GM23338 (cell line): ENCODE data around the gene HPCA. TPM values are rescaled to one million over a fixed set of nuclear protein-coding genes. Genes with fewer than 3 reads are reported as not detected.

Experiments
- ATAC-seq: fragments of 200-7000 bp; cut with Tn5 transposase; 3 replicates; pipeline ENCODE4 v1.9.1; 2020
- DNase-seq: peaks from one replicate; pipeline ENCODE4 v3.0.0-alpha.2; 2015; ENCODE audit warnings: low spot score
- H2AFZ ChIP-seq: fragments of 200-600 bp; sonication (generic); 2 replicates; pipeline ENCODE4 v1.8.0; 2016; ENCODE audit warnings: antibody characterized with exemption, mild to moderate bottlenecking, moderate library complexity
- H3F3A ChIP-seq: fragments of 200-600 bp; sonication (generic); replicated peaks from 2 replicates; pipeline ENCODE4 v1.8.0; 2017; ENCODE audit warnings: antibody characterized with exemption, mixed run types, low read depth
- H3K27ac ChIP-seq: fragments of 200-600 bp; sonication (generic); 2 replicates; pipeline ENCODE4 v1.6.1; 2016; ENCODE audit warnings: low read depth
- H3K27me3 ChIP-seq: fragments of 200-600 bp; sonication (generic); 2 replicates; pipeline ENCODE4 v1.8.0; 2016; ENCODE audit warnings: mild to moderate bottlenecking, mixed run types, moderate library complexity; ENCODE audit not compliant: insufficient read depth
- H3K36me3 ChIP-seq: fragments of 200-600 bp; sonication (generic); 2 replicates; pipeline ENCODE4 v1.8.0; 2016; ENCODE audit warnings: mild to moderate bottlenecking; ENCODE audit not compliant: insufficient read depth
- H3K4me1 ChIP-seq: fragments of 200-600 bp; sonication (generic); 2 replicates; pipeline ENCODE4 v1.8.0; 2016; ENCODE audit warnings: mild to moderate bottlenecking, moderate library complexity; ENCODE audit not compliant: insufficient read depth
- H3K4me2 ChIP-seq: fragments of 200-600 bp; sonication (generic); 2 replicates; pipeline ENCODE4 v1.7.1; 2017; ENCODE audit warnings: mixed run types
- H3K4me3 ChIP-seq: fragments of 200-600 bp; sonication (generic); 2 replicates; pipeline ENCODE4 v1.6.1; 2016; ENCODE audit warnings: mixed run types
- H3K79me2 ChIP-seq: fragments of 200-600 bp; sonication (generic); replicated peaks from 2 replicates; pipeline ENCODE4 v1.8.0; 2017; ENCODE audit warnings: mild to moderate bottlenecking; ENCODE audit not compliant: insufficient read depth
- H3K9me2 ChIP-seq: fragments of 200-600 bp; sonication (generic); 2 replicates; pipeline ENCODE4 v1.8.0; 2017; ENCODE audit not compliant: insufficient read depth
- H4K20me1 ChIP-seq: fragments of 200-600 bp; sonication (generic); replicated peaks from 2 replicates; pipeline ENCODE4 v1.8.0; 2017; ENCODE audit warnings: mild to moderate bottlenecking; ENCODE audit not compliant: insufficient read depth
- H3K27ac Mint-ChIP-seq: 2 replicates; pipeline ENCODE4 v1.8.0; 2020; ENCODE audit warnings: inconsistent platforms, mild to moderate bottlenecking, moderate library complexity, mixed read lengths
- H3K27me3 Mint-ChIP-seq: 3 replicates; pipeline ENCODE4 v1.8.0; 2022; ENCODE audit warnings: low read depth, mild to moderate bottlenecking, moderate library complexity, mixed read lengths, inconsistent platforms; ENCODE audit not compliant: insufficient read depth, poor library complexity
- H3K36me3 Mint-ChIP-seq: 3 replicates; pipeline ENCODE4 v1.8.0; 2021; ENCODE audit warnings: low read depth, mild to moderate bottlenecking, inconsistent platforms, moderate library complexity, mixed read lengths
- H3K4me1 Mint-ChIP-seq: 3 replicates; pipeline ENCODE4 v1.8.0; 2020; ENCODE audit warnings: mild to moderate bottlenecking, inconsistent platforms, mixed read lengths
- H3K4me3 Mint-ChIP-seq: 3 replicates; pipeline ENCODE4 v1.8.0; 2021; ENCODE audit warnings: moderate library complexity, mild to moderate bottlenecking, inconsistent platforms, mixed read lengths
- H3K9me3 Mint-ChIP-seq: 3 replicates; pipeline ENCODE4 v1.8.0; 2020; ENCODE audit warnings: moderate library complexity, mild to moderate bottlenecking, inconsistent platforms, mixed read lengths
- CREB1 ChIP-seq: fragments of 250-450 bp; sonication (Bioruptor Pico); IDR thresholded peaks from 2 replicates; pipeline ENCODE4 v1.5.0; 2020; ENCODE audit warnings: low read depth, mild to moderate bottlenecking, moderate library complexity
- EZH2 ChIP-seq: fragments of 200-600 bp; sonication (generic); IDR thresholded peaks from one replicate; pipeline ENCODE4 v1.8.0; 2017; ENCODE audit warnings: antibody characterized with exemption, mild to moderate bottlenecking, low read depth; ENCODE audit not compliant: unreplicated experiment
- EZH2phosphoT487 ChIP-seq: fragments of 200-600 bp; sonication (generic); IDR thresholded peaks from one replicate; pipeline ENCODE4 v1.8.1; 2018; ENCODE audit warnings: antibody characterized with exemption; ENCODE audit not compliant: unreplicated experiment
- JUNB ChIP-seq: IDR thresholded peaks from one replicate; pipeline ENCODE4 v1.6.1; 2016; ENCODE audit warnings: antibody characterized with exemption; ENCODE audit not compliant: unreplicated experiment
- NANOG ChIP-seq: IDR thresholded peaks from 2 replicates; pipeline ENCODE4 v1.6.1; 2016; ENCODE audit warnings: antibody characterized with exemption, borderline replicate concordance
- POLR2AphosphoS5 ChIP-seq: IDR thresholded peaks from 2 replicates; pipeline ENCODE4 v1.6.1; 2016; ENCODE audit warnings: antibody characterized with exemption, low read depth
- STAT1 ChIP-seq: IDR thresholded peaks from one replicate; pipeline ENCODE4 v1.6.1; 2016; ENCODE audit warnings: antibody characterized with exemption; ENCODE audit not compliant: unreplicated experiment
- ZNF114 ChIP-seq: fragments of 250-450 bp; sonication (Bioruptor Pico); IDR thresholded peaks from 2 replicates; pipeline ENCODE4 v1.5.0; 2020; ENCODE audit warnings: mild to moderate bottlenecking, moderate library complexity
- ZNF331 ChIP-seq: fragments of 250-450 bp; sonication (Bioruptor Pico); IDR thresholded peaks from 2 replicates; pipeline ENCODE4 v1.5.0; 2020; ENCODE audit warnings: low read depth, mild to moderate bottlenecking, moderate library complexity
- polyA plus RNA-seq: library from polyadenylated mRNA; unstranded; fragments of >200 nt; fragmentation: Nextera tagmentation; extraction: Ambion mirVana; gene quantifications from 2 replicates; pipeline ENCODE4 v1.2.1, GENCODE V29; 2016
- total RNA-seq: library from RNA; depleted of rRNA; stranded (reverse); fragments of >200 nt; shearing (Covaris generic); gene quantifications from 2 replicates; pipeline ENCODE4 v1.2.3, GENCODE V29; 2014
- TF ChIP-seq, protein P1 (sequence below): IDR thresholded peaks from one replicate; pipeline ENCODE4 v1.6.1; 2018; ENCODE audit warnings: antibody characterized with exemption; ENCODE audit not compliant: unreplicated experiment
- TF ChIP-seq, protein P2 (sequence below): fragments of 250-450 bp; sonication (Bioruptor Pico); IDR thresholded peaks from 2 replicates; pipeline ENCODE4 v1.5.0; 2020; ENCODE audit warnings: mild to moderate bottlenecking, moderate library complexity
- TF ChIP-seq, protein P3 (sequence below), 2 experiments: fragments of 200-600 bp in 1 of 2; sonication (generic) in 1 of 2; conservative IDR thresholded peaks; 2 replicates each; pipeline versions ENCODE4 v1.5.1 to v1.6.1; 2016 to 2017; ENCODE audit warnings: antibody characterized with exemption in 2 of 2, low read depth in 2 of 2, mild to moderate bottlenecking in 2 of 2, moderate library complexity in 1 of 2
- TF ChIP-seq, protein P4 (sequence below): IDR thresholded peaks from 2 replicates; pipeline ENCODE4 v1.6.1; 2016; ENCODE audit warnings: antibody characterized with exemption

The HPCA gene
- total and polyA plus RNA-seq, 2 experiments from 2014 or later, result 0.35 to 0.82 TPM

DNA sequence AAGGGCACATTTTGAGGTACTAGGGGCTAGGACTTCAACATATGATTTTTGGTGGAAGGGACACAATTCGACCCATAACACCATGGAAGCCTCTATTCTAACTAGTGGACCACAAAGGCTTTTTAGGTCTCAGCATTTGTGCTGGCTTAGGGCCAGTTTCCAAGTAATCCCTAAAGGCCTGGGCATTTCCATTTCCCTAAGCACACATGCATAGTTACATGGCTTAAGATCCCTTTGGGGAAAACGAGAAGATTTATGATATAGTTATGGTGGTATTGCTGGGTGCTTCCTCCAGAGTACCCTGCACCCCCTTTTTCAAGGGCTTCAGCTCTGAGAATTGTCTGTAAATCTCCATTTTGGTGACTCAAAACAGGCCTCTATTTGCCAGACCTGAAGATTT lies 43.1 kb downstream of the HPCA start:
- H3K27me3 Mint-ChIP-seq, result peaks cover 30% of the 10 kb centered on the region
- H2AFZ ChIP-seq, result no peak overlapping the region
- no peak for ATAC-seq
- H3K4me1 ChIP-seq, result peaks cover 15% of the 10 kb centered on the region
- H3K79me2 ChIP-seq, result no peaks in the 10 kb centered on the region
- H3K9me3 Mint-ChIP-seq, result peaks cover 7% of the 10 kb centered on the region; the same call in 2 of the 3 replicates
- peaks cover 58% of the 10 kb centered on the region for H3K27me3 ChIP-seq
- H3K27ac Mint-ChIP-seq, result no peak overlapping the region
- H3K4me2 ChIP-seq, result no peak overlapping the region
- TF ChIP-seq, protein P1, sequence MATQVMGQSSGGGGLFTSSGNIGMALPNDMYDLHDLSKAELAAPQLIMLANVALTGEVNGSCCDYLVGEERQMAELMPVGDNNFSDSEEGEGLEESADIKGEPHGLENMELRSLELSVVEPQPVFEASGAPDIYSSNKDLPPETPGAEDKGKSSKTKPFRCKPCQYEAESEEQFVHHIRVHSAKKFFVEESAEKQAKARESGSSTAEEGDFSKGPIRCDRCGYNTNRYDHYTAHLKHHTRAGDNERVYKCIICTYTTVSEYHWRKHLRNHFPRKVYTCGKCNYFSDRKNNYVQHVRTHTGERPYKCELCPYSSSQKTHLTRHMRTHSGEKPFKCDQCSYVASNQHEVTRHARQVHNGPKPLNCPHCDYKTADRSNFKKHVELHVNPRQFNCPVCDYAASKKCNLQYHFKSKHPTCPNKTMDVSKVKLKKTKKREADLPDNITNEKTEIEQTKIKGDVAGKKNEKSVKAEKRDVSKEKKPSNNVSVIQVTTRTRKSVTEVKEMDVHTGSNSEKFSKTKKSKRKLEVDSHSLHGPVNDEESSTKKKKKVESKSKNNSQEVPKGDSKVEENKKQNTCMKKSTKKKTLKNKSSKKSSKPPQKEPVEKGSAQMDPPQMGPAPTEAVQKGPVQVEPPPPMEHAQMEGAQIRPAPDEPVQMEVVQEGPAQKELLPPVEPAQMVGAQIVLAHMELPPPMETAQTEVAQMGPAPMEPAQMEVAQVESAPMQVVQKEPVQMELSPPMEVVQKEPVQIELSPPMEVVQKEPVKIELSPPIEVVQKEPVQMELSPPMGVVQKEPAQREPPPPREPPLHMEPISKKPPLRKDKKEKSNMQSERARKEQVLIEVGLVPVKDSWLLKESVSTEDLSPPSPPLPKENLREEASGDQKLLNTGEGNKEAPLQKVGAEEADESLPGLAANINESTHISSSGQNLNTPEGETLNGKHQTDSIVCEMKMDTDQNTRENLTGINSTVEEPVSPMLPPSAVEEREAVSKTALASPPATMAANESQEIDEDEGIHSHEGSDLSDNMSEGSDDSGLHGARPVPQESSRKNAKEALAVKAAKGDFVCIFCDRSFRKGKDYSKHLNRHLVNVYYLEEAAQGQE, result no peak
- TF ChIP-seq ZNF114 (CRISPR knock-in tag) (no peak), JUNB (no peak), POLR2AphosphoS5 (no peak), EZH2 (no peak), STAT1 (no peak), ZNF331 (CRISPR knock-in tag) (no peak), NANOG (no peak), EZH2phosphoT487 (no peak), CREB1 (CRISPR knock-in tag) (no peak)
- TF ChIP-seq, protein P2, sequence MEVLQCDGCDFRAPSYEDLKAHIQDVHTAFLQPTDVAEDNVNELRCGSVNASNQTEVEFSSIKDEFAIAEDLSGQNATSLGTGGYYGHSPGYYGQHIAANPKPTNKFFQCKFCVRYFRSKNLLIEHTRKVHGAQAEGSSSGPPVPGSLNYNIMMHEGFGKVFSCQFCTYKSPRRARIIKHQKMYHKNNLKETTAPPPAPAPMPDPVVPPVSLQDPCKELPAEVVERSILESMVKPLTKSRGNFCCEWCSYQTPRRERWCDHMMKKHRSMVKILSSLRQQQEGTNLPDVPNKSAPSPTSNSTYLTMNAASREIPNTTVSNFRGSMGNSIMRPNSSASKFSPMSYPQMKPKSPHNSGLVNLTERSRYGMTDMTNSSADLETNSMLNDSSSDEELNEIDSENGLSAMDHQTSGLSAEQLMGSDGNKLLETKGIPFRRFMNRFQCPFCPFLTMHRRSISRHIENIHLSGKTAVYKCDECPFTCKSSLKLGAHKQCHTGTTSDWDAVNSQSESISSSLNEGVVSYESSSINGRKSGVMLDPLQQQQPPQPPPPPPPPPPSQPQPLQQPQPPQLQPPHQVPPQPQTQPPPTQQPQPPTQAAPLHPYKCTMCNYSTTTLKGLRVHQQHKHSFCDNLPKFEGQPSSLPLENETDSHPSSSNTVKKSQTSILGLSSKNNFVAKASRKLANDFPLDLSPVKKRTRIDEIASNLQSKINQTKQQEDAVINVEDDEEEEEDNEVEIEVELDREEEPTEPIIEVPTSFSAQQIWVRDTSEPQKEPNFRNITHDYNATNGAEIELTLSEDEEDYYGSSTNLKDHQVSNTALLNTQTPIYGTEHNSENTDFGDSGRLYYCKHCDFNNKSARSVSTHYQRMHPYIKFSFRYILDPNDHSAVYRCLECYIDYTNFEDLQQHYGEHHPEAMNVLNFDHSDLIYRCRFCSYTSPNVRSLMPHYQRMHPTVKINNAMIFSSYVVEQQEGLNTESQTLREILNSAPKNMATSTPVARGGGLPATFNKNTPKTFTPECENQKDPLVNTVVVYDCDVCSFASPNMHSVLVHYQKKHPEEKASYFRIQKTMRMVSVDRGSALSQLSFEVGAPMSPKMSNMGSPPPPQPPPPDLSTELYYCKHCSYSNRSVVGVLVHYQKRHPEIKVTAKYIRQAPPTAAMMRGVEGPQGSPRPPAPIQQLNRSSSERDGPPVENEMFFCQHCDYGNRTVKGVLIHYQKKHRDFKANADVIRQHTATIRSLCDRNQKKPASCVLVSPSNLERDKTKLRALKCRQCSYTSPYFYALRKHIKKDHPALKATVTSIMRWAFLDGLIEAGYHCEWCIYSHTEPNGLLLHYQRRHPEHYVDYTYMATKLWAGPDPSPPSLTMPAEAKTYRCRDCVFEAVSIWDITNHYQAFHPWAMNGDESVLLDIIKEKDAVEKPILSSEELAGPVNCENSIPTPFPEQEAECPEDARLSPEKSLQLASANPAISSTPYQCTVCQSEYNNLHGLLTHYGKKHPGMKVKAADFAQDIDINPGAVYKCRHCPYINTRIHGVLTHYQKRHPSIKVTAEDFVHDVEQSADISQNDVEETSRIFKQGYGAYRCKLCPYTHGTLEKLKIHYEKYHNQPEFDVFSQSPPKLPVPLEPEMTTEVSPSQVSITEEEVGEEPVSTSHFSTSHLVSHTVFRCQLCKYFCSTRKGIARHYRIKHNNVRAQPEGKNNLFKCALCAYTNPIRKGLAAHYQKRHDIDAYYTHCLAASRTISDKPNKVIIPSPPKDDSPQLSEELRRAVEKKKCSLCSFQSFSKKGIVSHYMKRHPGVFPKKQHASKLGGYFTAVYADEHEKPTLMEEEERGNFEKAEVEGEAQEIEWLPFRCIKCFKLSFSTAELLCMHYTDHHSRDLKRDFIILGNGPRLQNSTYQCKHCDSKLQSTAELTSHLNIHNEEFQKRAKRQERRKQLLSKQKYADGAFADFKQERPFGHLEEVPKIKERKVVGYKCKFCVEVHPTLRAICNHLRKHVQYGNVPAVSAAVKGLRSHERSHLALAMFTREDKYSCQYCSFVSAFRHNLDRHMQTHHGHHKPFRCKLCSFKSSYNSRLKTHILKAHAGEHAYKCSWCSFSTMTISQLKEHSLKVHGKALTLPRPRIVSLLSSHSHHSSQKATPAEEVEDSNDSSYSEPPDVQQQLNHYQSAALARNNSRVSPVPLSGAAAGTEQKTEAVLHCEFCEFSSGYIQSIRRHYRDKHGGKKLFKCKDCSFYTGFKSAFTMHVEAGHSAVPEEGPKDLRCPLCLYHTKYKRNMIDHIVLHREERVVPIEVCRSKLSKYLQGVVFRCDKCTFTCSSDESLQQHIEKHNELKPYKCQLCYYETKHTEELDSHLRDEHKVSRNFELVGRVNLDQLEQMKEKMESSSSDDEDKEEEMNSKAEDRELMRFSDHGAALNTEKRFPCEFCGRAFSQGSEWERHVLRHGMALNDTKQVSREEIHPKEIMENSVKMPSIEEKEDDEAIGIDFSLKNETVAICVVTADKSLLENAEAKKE (CRISPR knock-in tag), result no peak
- TF ChIP-seq, protein P3, sequence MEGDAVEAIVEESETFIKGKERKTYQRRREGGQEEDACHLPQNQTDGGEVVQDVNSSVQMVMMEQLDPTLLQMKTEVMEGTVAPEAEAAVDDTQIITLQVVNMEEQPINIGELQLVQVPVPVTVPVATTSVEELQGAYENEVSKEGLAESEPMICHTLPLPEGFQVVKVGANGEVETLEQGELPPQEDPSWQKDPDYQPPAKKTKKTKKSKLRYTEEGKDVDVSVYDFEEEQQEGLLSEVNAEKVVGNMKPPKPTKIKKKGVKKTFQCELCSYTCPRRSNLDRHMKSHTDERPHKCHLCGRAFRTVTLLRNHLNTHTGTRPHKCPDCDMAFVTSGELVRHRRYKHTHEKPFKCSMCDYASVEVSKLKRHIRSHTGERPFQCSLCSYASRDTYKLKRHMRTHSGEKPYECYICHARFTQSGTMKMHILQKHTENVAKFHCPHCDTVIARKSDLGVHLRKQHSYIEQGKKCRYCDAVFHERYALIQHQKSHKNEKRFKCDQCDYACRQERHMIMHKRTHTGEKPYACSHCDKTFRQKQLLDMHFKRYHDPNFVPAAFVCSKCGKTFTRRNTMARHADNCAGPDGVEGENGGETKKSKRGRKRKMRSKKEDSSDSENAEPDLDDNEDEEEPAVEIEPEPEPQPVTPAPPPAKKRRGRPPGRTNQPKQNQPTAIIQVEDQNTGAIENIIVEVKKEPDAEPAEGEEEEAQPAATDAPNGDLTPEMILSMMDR (conservative IDR thresholded peaks at IDR 0.05; ENCODE audit: low read depth in 2 of 2), result no peak
- TF ChIP-seq, protein P4, sequence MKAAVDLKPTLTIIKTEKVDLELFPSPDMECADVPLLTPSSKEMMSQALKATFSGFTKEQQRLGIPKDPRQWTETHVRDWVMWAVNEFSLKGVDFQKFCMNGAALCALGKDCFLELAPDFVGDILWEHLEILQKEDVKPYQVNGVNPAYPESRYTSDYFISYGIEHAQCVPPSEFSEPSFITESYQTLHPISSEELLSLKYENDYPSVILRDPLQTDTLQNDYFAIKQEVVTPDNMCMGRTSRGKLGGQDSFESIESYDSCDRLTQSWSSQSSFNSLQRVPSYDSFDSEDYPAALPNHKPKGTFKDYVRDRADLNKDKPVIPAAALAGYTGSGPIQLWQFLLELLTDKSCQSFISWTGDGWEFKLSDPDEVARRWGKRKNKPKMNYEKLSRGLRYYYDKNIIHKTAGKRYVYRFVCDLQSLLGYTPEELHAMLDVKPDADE, result no peak
- no peaks in the 10 kb centered on the region; the same call in 2 of the 3 replicates for H3K36me3 Mint-ChIP-seq
- H3K4me3 ChIP-seq, result no peak overlapping the region
- no peaks in the 10 kb centered on the region for H3K36me3 ChIP-seq
- peaks cover 16% of the 10 kb centered on the region for H3K4me1 Mint-ChIP-seq
- H4K20me1 ChIP-seq, result 0 out of 2 replicates have a peak, but pooled peaks cover 4% of the 10 kb centered on the region
- no peak for DNase-seq
- no peak overlapping the region for H3K4me3 Mint-ChIP-seq
- H3K9me2 ChIP-seq, result no peaks in the 10 kb centered on the region
- no peak overlapping the region for H3K27ac ChIP-seq
- H3F3A ChIP-seq, result peaks cover 3% of the 10 kb centered on the region; the same call in 1 of the 2 replicates
